CD4-positive, alpha-beta T cell treated with Interleukin-12 subunit alpha and Interleukin-12 subunit beta, for 1 hour (primary cell): Measurements from ENCODE around the gene NR2E3.
A peak's percentile ranks its signal among the peaks of the same experiment; 100 is the strongest.

Experiments
- DNase-seq: peaks from one replicate; pipeline ENCODE4 v3.0.0-alpha.2; 2020

Gene NR2E3

GRCh38 chr15:71792521-71792920, 17.8 kb upstream of the NR2E3 start:
- no peak for DNase-seq

- no peak for DNase-seq
These were observed 11.7 kb upstream of the NR2E3 start for GRCh38 chr15:71798641-71799040.

GRCh38 chr15:71800190-71800589, 10.2 kb upstream of the NR2E3 start:
- DNase-seq, result no peak

GRCh38 chr15:71800835-71801745, 9.3 kb upstream of the NR2E3 start:
- DNase-seq, result peak; percentile 21

GRCh38 chr15:71801935-71802655, 8.3 kb upstream of the NR2E3 start:
- DNase-seq, result no peak

GRCh38 chr15:71802770-71803169, 7.6 kb upstream of the NR2E3 start:
- no peak for DNase-seq

- no peak for DNase-seq
These were observed 6.1 kb upstream of the NR2E3 start for GRCh38 chr15:71804226-71804625.

- no peak for DNase-seq
These were observed 5.5 kb upstream of the NR2E3 start for GRCh38 chr15:71804695-71805470.

- DNase-seq, result no peak
These were observed 3.9 kb upstream of the NR2E3 start for GRCh38 chr15:71806452-71806931.

GRCh38 chr15:71807125-71807629, 3.2 kb upstream of the NR2E3 start:
- no peak for DNase-seq

- no peak for DNase-seq
These were observed 2.7 kb upstream of the NR2E3 start for GRCh38 chr15:71807691-71808091.

- DNase-seq, result no peak
These were observed 1.9 kb upstream of the NR2E3 start for GRCh38 chr15:71808311-71809020.

- no peak for DNase-seq
These were observed 1.0 kb upstream of the NR2E3 start for GRCh38 chr15:71809346-71809745.

- DNase-seq, result no peak
These were observed 832 bp downstream of the NR2E3 start for GRCh38 chr15:71811036-71811736.

- DNase-seq, result no peak
These were observed 1.7 kb downstream of the NR2E3 start for GRCh38 chr15:71811752-71812735.

- DNase-seq, result no peak
These were observed 2.8 kb downstream of the NR2E3 start for GRCh38 chr15:71812966-71813722.

GRCh38 chr15:71813723-71814470, 3.5 kb downstream of the NR2E3 start:
- DNase-seq, result no peak

GRCh38 chr15:71815301-71815700, 4.9 kb downstream of the NR2E3 start:
- DNase-seq, result no peak

- no peak for DNase-seq
These were observed 7.0 kb downstream of the NR2E3 start for GRCh38 chr15:71817351-71817750.
